HG03103 (cell line): ENCODE results near the gene NECAB2.

Experiments
- ATAC-seq: cut with Tn5 transposase; IDR thresholded peaks from one replicate; pipeline ENCODE4 v1.9.1; 2021; ENCODE audit warnings: low read depth; ENCODE audit not compliant: unreplicated experiment

The NECAB2 gene

DNA sequence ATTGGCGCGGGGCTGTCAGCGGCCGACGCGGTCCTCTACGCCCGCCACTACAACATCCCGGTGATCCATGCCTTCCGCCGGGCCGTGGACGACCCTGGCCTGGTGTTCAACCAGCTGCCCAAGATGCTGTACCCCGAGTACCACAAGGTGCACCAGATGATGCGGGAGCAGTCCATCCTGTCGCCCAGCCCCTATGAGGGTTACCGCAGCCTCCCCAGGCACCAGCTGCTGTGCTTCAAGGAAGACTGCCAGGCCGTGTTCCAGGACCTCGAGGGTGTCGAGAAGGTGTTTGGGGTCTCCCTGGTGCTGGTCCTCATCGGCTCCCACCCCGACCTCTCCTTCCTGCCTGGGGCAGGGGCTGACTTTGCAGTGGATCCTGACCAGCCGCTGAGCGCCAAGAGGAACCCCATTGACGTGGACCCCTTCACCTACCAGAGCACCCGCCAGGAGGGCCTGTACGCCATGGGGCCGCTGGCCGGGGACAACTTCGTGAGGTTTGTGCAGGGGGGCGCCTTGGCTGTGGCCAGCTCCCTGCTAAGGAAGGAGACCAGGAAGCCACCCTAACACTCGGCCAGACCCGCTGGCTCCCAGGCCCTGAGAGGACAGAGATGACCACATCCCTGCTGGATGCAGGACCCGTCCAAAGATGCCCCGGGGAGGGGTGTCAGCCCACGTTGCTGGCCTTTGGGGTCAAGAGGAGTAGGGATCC is 2.4 kb upstream of the NECAB2 start:
- ATAC-seq: no peak

DNA sequence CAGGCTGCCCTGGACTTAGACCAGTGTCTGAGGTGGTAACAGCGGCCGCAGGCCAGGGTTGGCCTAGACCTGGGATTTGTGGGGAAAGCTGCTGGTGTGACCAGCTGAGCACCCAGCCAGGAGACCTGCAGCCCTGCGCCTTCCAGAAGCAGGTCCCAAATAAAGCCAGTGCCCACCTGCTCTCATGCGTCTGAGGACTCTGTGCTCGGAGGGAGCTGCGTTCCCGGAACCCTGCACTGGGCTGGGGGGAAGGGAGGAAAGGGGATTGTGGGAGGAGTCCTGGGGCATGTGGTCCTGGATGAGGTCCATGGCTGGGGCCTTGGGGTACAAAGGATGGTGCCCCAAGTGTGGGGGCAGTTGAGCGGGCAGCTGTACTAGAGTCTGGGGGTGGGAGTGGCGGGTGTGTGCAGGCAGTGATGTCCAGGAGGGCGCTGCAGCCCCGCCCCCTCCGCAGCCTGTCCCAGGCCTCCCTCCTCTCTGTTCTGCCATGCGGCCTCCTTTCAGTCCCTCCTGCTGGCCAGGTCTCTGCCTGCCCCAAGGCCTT is 1.8 kb upstream of the NECAB2 start:
- no peak for ATAC-seq

DNA sequence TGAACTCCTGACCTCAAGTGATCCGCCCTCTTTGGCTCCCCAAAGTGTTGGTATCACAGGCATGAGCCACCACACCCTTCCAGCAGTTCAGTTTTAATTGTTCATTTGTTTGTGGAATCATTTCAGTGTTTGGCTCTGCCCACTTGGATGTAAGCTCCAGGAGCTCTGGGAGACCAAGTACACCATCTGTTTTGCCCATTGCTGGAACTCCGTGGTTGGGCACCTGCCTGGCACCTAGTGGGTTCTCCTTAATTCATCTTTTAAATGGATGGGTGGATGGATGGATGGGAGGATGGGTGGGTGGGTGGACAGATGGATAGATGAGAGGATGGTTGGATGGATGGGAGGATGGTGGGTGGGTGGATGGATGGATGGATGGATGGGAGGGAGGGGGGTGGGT is 953 bp upstream of the NECAB2 start:
- ATAC-seq: no peak

DNA sequence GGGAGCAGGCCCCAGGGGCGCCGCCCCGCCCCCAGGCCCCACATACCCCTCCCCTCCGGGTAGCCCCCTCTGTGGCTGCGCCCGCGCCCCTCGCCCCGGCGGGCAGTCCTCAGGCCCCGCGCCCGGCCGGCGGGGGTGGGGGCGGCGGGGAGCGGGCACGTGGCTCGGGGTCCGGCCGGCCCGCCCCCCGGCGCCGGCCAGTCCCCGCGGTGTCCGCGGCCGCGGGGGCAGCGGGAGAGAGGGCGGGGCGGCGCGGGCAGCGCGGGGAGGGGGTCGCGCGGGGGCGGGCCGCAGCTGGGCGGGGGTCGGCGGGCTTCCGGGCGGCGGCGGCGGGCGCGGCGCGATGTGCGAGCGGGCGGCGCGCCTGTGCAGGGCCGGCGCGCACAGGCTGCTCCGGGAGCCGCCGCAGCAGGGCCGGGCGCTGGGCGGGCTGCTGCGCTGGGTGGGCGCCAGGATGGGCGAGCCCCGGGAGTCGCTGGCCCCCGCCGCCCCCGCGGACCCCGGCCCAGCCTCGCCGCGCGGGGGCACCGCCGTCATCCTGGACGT is 335 bp downstream of the NECAB2 start:
- ATAC-seq: no peak

DNA sequence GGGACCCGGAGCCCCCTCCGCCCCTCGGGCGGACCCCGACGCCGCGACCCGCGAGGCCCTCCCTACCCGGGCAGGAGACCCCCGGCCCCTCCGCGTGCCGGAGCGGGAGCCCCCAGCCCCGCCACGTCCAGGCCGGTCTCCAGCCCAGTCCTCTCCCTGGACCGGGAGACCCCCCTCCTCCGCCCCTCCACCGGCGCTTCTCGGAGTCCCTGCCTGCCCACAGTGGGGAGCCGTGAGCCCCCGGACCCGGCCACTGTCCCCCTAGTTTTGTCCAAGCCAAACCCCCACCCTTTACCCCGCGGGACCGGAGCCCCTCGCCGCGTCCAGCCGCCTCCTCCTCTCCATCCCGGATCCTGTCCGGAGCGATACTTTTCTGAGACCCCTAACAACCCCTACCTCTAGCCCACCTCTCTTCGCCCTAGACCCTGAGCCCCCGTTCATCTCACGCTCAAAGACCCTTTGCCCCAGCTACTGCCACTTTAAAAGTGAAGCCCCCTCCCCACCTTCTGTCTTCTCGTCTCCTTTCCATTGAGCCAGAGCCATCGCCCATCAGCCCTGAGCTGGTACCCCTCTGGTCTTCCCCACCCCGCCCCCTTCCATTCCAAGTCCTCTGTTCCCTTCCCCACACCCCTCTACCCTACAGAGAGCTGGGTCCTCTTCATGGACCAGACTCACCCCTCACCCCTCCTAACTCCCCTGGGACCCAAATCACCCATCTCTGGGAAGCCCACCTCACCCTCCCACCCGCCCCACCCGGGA is 1.0 kb downstream of the NECAB2 start:
- no peak for ATAC-seq

DNA sequence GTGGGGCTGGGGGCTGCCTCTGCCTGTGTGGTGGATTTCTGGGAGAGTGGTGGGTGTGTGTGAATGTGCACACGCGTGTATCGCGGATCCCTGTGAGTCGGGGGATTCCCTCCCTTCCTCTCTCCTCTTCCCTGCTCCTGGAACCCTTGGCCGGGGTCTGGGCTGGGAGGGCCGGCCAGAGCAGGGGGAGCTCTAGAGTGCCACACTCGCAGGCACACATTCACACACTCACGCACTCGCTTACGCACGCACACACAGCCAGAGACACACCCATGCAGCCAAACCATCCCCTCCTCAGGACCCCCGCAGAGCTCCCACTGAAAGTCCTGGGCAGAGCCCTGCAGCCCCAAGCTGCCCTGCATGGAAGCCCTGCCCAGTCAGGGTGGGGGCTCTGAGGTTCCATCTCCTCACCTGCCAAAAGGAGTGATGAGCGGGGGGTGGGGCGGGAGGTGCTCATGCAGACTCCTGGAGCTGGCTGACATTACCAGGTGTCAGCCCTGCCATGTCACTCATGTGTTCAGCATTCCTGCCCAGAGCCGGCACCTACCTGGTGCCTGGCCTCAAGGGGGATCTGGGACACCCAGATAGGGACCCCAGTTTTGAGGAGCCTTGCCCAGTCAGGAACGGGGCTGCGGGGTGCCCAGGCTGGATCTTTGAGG is 1.9 kb downstream of the NECAB2 start:
- no peak for ATAC-seq

DNA sequence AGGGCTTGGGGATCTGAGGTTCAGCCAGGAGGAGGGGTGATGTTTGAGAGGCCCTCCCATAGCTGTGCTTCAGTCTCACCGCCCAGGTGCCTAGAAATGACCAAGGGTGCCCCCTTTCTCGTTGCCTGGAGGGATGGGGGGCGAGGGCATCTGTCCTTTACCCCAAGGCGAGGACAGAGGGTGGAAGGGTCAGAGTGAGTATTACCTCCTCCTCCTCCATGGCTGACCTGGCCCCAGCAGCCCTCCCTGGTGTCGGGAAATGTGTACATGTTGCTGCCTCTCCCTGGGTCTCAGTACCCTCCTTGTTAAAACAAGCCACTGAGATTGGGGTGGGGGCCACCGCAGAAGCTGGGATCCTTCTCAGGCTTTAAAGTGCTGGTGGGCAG is 2.4 kb downstream of the NECAB2 start:
- ATAC-seq: no peak

DNA sequence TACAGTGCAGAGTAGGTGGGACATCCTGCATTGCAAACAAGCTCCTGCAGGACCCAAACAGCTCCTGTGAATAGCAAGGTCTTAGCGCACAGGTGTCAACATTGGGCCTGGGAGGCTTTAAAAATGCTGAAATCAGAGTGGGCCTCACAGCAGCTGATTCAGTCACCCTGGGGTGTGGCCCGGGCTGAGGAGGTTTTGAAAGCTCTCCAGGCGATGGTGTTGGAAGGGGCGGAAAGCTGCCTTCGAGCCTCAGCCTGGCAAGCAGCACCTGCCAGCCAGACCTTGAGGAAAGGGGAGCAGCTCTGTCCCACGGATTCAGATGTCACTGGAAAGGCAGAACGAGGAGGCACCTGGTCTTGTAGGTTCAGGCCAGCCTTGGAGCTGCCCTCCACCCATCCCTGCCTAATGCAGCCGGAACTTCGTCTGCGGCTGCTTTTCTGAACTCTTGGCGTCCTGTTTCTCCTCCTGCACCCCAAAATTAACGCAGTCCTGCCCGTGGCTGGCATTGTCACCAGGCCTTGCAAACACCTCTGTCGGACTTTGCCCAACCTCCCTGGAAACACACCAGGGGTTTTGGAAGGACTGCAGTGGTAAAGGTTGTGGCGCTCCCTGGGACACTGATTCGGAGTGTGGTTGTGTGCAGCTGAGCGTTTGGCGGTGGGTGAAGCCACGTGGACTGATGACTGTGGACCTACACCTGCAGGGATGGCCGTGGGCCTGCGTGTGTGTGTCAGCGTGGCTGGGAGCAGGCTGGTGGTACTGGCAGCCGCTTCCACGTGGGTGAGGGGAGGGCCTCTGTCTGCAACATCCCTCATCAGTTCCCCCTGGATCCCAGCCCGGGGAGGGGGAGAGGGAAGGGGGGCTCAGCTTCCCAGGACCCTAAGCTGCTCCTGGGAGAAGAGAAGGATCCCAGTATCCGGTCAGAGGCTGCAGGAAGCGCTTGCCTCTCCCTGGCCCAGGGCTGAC is 3.4 kb downstream of the NECAB2 start:
- ATAC-seq: no peak

DNA sequence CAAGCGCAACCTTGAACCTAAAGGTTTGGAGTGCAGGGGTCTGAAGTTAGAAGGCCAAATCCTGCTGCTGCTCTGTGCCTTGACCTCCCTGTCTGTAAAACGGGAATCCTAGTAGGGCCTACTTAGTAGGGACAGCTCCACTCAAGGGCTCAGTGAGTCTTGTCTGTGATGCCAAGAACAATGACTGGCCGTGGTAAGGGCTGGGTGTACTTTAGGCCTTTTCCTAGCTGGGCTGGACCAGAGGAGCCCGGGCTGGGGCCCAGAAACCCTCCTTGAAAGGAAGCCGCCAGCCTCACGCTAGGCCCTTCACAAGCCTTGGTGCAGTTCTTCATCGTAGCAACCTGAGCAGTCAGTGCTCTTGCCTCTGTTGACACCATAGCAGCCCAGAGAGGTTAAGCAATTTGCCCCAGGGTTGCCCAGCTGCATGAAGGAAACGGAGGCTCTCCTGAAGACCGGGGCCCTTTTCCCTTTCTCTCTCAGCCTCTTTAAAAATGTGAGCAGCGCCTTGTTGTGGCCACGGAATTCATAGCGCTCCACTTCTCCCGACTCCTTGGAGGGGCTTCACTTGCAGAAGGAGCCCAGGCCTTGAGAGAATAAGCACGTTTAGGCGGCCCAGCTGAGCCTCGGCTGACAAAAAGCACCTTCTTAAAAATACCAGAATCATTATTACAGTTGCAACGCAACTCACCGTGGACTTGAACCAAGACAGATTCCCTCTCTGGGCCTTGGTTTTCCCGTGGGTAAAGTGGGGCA is 4.4 kb downstream of the NECAB2 start:
- ATAC-seq: no peak

DNA sequence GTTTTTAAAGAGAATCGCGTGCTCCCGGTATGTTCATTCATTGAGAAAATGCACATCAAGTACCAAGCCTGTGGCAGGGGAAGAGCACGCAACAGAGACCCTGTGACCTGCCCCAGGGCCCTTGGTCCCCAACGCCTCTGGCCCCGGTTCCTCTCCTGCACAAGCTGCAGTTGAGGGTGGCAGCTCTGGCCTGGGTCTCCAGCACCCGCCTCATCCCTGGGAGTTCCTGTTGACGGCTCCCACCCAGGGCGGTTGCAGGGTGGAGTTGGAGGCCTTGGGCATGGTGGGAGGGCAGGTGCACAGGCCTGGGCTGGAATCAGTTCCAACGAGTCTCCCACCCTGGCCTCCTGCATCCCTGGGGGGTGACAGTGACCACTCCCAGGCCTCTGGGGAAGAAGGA is 5.0 kb downstream of the NECAB2 start:
- ATAC-seq: no peak

DNA sequence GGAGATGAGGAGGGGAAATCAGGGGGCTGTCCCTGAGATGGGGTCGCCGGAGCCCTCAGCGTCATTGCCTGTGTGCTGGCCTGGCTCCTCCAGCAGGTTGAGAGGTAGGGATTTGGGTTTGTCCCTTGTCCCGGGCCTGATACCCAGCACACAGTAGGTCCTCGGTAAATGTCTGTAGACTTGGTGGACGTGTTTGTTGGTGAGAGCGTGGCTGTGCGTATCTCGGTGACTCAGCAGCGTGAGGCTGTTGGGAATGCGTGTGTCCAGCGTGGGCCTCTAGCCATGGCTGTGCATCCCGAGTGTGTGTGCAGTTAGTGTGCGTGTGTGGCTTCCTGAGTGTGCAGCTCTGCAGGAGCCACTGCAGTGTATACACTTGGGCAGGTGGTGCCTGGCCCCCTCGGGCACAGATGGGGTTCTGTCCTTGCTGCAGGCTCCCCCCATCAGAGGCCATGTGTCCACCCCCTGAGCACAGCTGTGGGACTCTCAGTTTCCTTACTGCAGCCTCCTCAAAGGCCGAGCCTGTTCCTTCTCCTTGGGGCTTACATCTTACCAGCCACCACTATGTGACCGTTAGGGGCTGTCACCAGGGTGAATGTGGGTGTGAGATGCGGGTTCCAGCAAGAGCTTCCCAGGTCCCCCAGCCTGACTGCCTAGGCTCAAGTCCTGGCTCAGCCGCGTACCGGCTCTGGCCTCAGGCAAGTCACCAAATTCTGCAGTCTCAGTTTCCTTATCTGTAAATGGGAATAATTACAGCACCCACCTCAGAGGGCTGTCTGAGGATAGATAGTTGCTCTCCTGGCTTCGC is 5.7 kb downstream of the NECAB2 start:
- ATAC-seq: no peak

DNA sequence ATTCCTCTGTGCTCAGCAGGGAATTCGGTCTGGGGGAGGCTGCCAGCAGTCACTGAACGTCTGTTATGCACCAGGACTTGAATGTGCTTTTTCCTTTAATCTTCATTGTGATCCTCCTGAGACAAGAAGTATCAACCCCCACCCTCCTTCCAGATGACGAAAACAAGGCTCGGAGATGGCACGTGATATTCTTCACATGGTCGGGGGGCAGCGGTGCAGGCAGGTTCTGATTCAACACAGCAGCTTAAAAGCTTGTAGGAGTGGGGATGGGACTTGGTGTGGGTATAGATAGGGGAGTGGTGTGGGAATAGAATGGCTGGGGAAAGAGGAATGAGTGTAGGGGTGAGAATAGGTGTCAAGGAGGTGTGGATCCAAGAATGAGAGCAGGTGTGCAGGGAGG is 6.4 kb downstream of the NECAB2 start:
- ATAC-seq: no peak

DNA sequence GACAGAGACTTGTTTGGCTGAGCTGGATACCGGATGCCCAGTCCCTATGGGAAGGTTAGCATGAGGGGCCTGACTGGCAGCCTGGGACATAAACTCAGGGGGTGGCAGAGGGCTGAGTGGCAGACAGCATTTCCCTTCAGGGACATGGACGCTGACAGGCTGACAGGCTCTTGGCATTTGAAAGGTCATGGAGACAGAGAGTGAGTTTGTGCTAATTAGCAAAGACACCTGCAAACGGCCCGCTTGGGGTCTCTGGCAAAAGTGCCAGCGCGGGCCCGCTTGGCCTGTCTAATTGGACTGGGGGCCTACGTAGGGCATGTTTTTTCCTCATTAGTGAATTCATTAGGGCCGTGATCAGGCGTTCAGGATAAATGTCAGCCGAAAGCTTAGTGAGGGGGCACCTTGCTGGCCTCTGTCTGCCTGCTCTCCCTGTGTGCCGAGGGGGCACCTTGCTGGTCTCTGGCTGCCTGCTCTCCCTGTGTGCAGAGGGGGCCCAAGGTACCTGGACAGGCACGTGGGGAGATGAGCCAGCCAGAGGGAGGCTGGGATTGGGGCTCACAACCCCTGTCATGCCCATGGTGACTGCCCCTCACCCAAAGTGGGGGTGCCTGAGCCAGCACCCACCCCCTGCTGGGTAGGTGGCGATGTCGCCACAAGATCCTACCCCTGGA is 7.7 kb downstream of the NECAB2 start:
- no peak for ATAC-seq

DNA sequence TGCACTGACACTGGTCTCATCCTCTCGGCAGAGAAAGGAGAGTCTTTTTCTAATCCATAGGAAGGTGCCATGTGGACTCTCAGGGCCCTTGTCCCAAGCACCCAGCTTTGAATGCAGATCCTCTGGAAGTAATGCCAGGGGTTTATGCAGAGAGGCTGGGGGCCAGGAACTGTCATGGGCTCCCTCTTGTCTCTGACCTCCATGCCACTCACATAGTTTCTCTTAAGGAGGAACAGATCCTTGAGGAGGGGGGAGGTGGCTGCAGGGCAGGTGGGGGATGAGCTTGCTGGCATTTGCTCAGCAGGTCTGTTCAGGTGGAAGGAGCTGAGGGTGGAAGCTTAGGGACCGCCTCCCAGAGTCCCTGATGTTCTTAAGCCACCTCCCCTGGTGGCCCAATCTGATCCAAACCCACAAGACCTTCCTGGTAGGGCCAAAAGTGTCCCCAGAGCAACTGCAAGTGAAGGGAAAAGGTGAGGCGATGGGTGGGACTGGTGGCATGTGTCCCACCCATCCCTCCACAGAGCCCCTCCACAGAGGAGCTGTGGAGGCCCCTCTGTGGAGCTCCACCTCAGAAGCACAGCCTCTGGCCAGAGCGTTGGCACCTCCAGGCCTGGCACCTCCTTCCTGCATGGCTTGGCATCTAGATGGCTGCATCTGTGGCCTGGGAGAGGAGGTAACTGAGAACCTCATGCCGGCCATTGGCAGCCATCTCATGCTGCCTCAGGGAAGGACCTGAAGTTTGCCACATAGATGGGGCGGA is 9.2 kb downstream of the NECAB2 start:
- ATAC-seq: no peak

DNA sequence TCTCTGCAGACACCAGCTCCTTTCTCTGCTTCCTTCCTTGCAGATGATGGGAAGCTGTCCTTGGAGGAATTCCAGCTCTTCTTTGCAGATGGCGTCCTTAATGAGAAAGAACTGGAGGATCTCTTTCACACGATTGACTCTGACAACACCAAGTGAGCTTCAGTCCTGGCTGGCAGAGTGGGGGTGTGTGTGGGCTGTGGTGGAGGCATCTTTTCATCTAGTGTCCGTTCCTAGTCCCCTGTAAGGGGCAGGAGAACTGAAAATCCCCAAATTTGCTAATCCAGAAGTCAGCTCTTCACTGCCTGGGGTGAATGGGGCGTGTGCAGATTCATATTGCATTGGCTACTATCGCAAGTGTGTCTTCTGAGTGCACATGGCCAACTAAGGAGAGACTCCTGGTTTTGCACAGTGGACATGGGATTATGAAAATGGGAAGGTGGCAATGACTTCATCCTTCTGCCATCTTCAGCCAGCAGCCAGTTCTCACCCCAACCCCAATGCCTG is 10.4 kb downstream of the NECAB2 start:
- no peak for ATAC-seq

DNA sequence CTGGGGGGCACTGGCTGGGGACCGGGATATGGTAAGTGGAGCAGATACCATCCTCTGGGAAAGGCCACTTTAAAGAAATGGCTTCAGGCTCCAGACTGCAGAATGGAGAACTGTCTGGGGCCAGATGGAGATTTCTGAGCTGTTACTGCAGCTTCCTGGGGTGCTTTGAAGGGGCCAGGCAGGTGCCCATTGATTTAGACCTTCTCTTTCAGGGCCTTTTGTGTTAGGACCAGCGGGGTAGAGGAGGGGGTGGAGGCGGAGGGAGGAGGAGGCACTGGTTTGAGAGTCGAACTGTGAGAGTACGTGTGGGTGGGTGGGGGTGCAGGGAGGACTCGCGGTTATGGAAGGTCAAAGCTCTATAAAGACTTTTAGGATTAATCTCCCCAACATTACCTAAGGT is 11.4 kb downstream of the NECAB2 start:
- ATAC-seq: no peak

DNA sequence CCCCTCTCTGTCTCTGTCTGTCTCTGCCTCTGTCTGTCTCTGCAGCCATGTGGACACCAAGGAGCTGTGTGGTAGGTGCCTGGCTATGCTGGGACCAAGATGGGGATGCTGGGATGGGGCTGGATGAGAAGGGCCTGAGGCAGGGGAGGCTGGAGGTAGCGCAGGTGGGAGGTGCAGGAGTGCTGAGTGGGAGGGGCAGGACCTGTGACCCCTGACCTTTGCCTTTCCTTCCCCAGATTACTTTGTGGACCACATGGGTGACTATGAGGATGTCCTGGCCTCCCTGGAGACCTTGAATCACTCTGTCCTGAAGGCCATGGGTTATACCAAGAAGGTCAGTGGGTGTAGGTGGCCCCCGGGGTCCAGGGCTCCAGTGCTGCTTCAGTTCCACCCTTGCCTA is 12.8 kb downstream of the NECAB2 start:
- no peak for ATAC-seq
